GM18505 (cell line): ENCODE measurements around the gene ESRRB.

ENCODE experiments used
- ATAC-seq: cut with Tn5 transposase; IDR thresholded peaks from one replicate; pipeline ENCODE4 v1.9.1; 2021; ENCODE audit not compliant: unreplicated experiment
- POLR2A ChIP-seq: IDR thresholded peaks from 4 replicates; pipeline ENCODE4 v1.6.1; 2011; ENCODE audit warnings: borderline replicate concordance; ENCODE audit not compliant: insufficient read depth, insufficient read length; ENCODE audit errors: extremely low read depth

Gene ESRRB

DNA sequence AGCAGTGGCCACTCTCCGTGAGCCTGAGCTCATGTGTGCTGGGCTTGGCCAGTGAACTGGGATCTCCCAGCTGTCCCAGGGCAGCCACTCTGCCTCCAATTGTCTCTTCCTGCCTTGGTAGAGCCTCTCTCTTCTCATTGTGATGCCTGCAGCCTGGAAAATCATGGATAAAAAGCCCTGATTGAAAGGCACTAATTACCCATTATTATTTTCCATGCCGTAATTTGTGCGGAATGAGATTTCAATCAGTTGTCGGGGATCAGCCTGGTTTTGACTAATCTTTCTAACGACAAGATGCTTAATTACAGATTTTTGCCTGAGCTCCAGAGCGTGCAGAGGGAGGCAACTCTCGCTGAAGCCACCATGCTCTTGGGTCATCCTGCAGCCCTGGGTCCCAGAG lies 52.7 kb downstream of the ESRRB start:
- ATAC-seq = no peak
- no peak for TF ChIP-seq POLR2A

DNA sequence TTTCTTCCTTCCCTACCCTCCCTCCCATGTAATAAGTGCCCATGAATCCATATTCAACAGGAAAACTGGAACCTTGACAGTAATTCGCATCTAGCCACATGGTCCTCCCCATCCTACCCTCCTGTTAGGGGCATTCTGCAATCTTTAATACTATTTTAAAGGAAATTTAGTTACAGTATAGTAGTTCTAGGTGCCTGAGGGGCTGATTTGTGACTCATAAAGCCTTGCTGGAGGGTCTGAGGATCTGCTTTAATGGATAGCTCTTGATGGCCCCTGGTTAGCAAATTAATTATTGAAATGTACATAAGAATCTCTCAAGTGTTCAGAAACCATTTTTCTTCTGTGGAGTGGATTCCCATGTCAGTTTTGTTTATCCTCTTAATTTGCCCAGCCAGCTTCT lies 54.1 kb downstream of the ESRRB start:
- no peak for TF ChIP-seq POLR2A
- no peak for ATAC-seq

DNA sequence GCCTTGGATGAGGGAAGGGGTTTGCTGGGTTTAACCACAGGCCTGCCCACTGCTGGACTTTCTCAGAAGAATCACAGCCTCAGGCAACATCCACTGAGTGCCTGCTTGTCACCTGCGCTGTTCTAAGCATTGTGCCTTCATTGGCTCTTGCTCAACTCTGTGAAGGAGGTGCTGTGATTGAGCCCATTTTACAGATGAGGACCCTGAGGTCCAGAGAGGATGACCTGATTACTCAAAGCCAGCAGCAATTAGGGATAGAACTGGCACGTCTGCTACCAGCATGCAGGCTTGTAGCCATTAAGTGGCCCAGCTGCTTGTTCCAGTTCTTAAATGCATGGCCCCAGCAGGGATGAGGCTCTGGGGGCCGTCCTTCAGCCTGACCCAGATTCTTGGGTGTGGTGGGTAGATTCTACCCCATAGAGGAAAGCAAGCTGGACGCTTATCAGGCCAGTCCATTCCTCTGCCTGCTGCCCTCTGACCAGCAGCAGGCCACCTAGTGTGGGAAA lies 54.6 kb downstream of the ESRRB start:
- ATAC-seq = no peak
- no peak for TF ChIP-seq POLR2A

DNA sequence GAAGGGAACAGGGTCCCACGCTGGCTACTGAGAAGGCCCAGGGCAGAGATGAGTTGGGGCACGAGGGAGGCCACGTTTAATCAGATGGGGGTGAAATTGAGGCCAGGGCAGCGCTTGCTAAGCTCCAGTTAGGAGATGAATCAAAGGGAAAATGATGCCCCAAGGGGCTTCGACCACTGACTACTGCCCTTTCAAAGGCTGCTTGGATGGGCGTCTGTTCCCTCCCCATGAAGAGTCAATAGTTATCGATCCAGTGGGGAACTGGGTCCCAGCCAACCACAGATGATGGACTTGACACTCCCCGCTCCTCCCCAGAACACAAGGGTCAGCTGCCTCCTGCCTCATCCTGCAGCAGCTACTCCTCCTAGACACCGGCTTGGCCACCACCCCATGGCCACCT lies 55.6 kb downstream of the ESRRB start:
- TF ChIP-seq POLR2A = no peak
- ATAC-seq = no peak

DNA sequence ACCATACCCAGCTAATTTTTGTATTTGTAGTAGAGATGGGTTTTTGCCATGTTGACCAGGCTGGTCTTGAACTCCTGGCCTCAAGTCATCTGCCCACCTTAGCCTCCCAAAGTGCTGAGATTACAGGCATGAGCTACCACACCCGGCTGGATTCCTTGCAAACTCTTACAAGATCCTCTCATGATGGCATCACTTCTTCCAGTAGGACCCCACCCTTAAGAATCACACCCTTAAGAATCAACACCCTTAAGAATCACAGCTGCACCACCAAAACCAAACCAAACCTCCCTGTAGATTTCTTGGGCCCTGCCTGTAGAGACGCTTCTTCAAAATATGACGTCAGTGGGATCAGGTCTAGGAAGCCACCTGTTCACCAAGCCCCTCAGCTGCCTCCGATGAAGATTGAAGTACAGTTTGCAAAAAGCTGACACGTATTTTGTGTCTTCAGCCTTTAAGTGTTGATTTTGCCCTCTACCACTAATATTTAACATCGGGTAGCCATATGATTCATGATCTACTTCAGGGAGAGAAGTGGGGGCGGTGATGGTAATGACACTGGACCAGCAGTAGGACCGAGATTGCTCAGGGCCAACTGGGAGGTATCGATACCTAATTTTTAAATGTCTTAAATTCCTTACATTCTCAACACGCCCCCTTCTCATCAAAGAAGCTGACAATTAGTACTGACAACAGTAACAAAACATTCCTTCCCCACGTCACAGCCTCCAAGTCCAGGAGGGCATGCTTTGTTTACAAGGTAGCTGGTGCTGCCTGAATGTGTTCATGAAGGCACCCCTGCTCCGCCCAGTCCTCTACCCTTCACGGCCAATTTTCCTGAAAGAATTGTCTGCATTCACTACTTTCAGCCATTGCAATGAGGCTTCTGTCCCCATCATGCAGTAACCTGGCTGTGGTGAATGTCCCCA lies 57.2 kb downstream of the ESRRB start:
- no peak for ATAC-seq

DNA sequence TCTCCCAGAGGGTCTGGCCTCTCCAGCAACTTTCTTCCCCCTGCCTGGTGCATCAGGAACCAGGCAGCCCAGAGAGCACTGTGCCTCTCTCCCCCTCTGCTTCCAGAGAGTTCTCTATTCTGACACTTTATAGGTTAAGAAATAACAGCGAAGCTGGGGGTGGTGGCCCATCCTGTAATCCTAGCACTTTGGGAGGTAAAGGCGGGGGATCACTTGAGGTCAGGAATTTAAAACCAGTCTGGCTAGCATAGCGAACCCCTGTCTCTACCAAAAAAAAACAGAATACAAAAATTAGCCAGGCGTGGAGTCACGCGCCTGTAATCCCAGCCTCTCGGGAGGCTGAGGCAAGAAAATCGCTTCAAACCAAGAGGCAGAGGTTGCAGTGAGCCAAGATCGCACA lies 58.3 kb downstream of the ESRRB start:
- ATAC-seq = no peak
- TF ChIP-seq POLR2A = no peak

More for the DNA sequence above, 57.2 kb downstream of the ESRRB start:
- TF ChIP-seq POLR2A = no peak

DNA sequence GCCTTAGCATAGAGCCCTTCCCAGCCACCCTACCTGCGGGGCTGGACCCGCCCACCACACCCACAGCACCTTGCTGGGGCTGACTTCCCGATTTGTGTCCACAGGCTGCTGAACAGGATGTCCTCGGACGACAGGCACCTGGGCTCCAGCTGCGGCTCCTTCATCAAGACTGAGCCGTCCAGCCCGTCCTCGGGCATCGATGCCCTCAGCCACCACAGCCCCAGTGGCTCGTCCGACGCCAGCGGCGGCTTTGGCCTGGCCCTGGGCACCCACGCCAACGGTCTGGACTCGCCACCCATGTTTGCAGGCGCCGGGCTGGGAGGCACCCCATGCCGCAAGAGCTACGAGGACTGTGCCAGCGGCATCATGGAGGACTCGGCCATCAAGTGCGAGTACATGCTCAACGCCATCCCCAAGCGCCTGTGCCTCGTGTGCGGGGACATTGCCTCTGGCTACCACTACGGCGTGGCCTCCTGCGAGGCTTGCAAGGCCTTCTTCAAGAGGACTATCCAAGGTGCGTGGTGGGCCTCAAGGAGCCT lies 63.4 kb downstream of the ESRRB start:
- ATAC-seq = no peak
- TF ChIP-seq POLR2A = no peak

DNA sequence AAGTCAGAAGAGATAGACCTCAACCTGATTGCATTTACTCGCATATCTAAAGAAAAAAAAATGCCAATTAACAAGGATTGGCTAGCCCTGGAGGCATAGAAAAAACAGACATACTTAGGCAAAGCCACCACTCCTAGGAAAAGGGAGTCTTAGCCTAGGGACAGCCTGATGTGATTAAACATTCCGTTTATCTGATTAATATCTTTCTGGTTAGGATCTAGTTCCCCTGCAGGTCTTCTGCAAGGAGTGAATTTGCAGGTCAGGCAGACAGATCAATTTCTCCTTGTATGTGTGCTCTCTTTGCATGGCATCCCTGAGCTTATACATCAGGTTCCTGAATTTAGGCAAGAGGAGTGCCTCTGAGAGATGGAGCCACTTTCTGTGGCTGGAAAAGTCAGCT lies 70.5 kb downstream of the ESRRB start:
- ATAC-seq = no peak
- TF ChIP-seq POLR2A = no peak

DNA sequence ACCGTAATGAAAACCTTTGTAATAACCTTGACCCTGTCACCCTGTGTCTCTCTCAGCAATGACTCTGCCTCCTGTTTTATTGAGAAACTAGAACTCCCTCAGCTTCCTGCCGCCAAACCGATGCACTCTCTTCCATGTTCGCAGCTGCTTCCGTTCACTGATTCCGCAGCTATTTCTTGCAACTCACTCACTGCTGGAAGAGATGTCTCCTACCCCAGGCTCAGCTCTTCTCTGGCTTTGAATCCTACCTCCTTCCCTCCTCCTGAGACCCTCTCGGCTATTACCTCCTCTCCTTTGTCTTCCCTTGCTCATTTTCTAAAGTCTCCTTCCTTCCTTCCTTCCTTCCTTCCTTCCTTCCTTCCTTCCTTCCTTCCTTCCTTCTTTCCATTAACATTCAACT lies 71.0 kb downstream of the ESRRB start:
- ATAC-seq = no peak
- TF ChIP-seq POLR2A = no peak

DNA sequence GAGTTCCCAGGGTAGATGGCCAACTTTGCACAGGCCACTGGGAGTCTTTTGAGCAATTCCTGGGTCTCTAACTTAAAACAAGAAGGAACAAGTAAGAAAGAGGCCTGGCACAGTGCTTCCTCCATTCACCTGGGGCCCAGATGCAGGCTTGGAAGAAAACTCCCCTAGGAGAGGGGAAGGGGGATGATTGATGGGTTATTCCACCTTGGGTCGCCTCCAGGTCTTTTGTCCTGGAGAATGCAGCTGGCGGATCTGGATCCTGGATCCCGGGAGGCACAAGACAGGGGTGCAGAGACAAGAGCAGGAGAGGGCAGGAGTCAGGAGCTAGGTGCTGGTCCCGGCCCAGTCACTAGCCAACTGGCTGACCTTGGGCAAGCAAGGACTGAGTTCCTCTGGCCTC lies 74.5 kb downstream of the ESRRB start:
- TF ChIP-seq POLR2A = no peak
- ATAC-seq = no peak

DNA sequence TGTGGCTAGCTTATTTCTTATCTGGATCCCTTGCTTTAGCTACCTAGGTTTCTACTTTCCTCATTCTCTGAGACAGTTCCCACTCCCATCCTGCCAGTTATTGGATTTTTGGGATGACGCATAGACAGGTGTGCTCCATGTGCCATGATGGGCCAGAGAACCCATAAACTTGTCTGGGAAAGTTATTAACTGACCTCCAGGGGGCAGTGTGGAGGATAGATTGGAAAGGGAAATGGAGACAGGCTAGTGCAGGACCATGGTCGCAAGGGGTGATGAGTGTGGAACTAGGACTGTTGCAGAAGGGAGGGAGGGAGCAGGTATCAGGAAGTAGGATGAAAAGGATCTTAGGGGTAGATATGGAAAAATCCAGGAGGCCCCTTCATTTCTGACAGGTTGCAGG lies 80.3 kb downstream of the ESRRB start:
- ATAC-seq = no peak
- no peak for TF ChIP-seq POLR2A

DNA sequence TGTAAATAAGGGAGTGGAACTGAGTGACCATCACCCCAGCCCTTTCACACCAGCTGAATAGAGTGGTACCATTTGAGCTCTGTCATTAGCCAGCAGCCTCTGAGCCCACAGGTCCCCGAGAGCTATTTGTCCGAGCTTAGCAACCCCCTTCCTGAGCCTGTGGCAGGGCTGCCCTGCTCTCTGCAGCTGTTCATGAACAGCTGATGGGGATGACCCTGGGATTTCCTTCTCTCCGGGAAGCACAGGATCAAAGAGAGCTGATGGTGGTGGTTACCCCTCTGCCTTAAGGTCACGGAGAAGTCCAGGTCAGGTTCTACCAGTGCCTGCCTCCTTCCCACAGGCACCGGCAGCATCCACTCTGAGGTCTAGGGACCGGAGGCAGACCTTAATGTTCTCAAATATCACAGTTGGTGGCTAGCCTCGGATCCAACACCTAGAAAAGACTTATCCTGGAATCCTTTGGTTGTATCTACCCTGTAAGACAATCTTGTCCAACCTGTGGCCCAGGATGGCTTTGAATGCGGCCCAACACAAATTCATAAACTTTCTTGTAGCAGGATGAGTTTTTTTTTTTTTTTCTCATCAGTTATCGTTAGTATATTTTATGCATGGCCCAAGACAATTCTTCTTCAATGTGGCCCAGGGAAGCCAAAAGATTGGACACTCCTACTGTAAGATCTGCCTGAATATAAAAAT lies 81.1 kb downstream of the ESRRB start:
- no peak for TF ChIP-seq POLR2A
- no peak for ATAC-seq

DNA sequence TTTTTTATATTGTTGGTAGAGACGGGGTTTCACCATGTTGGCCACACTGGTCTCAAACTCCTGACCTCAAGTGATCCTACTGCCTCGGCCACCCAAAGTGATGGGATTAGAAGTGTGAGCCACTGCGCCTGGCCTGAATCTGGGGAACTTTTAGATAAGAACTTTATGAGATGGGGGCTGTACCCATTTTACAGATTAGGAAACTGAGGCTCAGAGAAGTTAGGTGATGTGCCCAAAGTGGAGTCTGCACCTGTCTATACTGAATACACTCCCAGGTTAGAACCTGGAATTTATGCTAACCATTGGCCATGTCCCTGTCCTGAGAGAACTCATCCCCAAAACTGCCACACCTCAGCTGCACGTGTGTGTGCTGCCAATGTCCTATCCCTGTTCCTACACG lies 81.9 kb downstream of the ESRRB start:
- ATAC-seq = no peak
- TF ChIP-seq POLR2A = no peak
